Lung microvascular endothelial cell (primary cell): Measurements from ENCODE around the gene GATAD2A. TPM values are rescaled to one million over a fixed set of nuclear protein-coding genes. Genes with fewer than 3 reads are reported as not detected.

ENCODE experiments used
- DNase-seq, 2 donors: peaks; one replicate each; pipeline versions ENCODE4 v3.0.0 to v3.0.0-alpha.2; 2010; ENCODE audit warnings: low read depth in 2 of 2
- total RNA-seq: library from RNA; depleted of rRNA; stranded (reverse); fragments of >200 nt; gene quantifications from 2 replicates; pipeline ENCODE4 v1.2.1, GENCODE V29; 2014

The GATAD2A gene
- total RNA-seq, 1 donor from 2014 or later: 37.5 TPM

GRCh38 chr19:19488875-19489690 lies 83.6 kb downstream of the GATAD2A start:
- DNase-seq: peak; percentile 91 to 98

- DNase-seq: no peak
Measured at GRCh38 chr19:19489804-19490204, 84.3 kb downstream of the GATAD2A start.

GRCh38 chr19:19490214-19490968 lies 84.9 kb downstream of the GATAD2A start:
- peak; percentile 86 to 91 for DNase-seq

GRCh38 chr19:19491321-19492025 lies 86.0 kb downstream of the GATAD2A start:
- no peak for DNase-seq

- no peak for DNase-seq
Measured at GRCh38 chr19:19492026-19492610, 86.6 kb downstream of the GATAD2A start.

- no peak for DNase-seq
Measured at GRCh38 chr19:19493841-19494546, 88.5 kb downstream of the GATAD2A start.

- DNase-seq: no peak
Measured at GRCh38 chr19:19495614-19496603, 90.4 kb downstream of the GATAD2A start.

- no peak for DNase-seq
Measured at GRCh38 chr19:19498255-19498991, 92.9 kb downstream of the GATAD2A start.

- no peak for DNase-seq
Measured at GRCh38 chr19:19499272-19499995, 94.0 kb downstream of the GATAD2A start.

- no peak for DNase-seq
Measured at GRCh38 chr19:19500975-19501644, 95.6 kb downstream of the GATAD2A start.

GRCh38 chr19:19501798-19502197 lies 96.3 kb downstream of the GATAD2A start:
- DNase-seq: no peak

- no peak for DNase-seq
Measured at GRCh38 chr19:19502281-19502680, 96.8 kb downstream of the GATAD2A start.

GRCh38 chr19:19502808-19503602 lies 97.5 kb downstream of the GATAD2A start:
- no peak for DNase-seq

- no peak for DNase-seq
Measured at GRCh38 chr19:19504754-19505668, 99.5 kb downstream of the GATAD2A start.

- no peak for DNase-seq
Measured at GRCh38 chr19:19505669-19506326, 100.3 kb downstream of the GATAD2A start.
